Measurements from ENCODE around the gene LINC01488.

GRCh38 chr11:69491071-69492031 is 9.9 kb downstream of the LINC01488 start:
- TF ChIP-seq POLR2AphosphoS5 (IDR thresholded peaks at IDR 0.05; ENCODE audit: low read length) (no peak), ZBTB33 (IDR thresholded peaks at IDR 0.05) (no peak), SREBF1 (IDR thresholded peaks at IDR 0.05; ENCODE audit: low read length) (no peak), CBFB (IDR thresholded peaks at IDR 0.05; ENCODE audit: low read depth) (no peak), CTCF (IDR thresholded peaks at IDR 0.05 in 2 of 3, conservative IDR thresholded peaks at IDR 0.05 in 1 of 3; ENCODE audit: control insufficient read depth in 2 of 3, extremely low read depth in 1 of 3, insufficient read depth in 1 of 3, low read depth in 3 of 3, low read length in 3 of 3) (no peak), TAF1 (IDR thresholded peaks at IDR 0.05; ENCODE audit: borderline replicate concordance, low read depth, low read length) (no peak), EED (IDR thresholded peaks at IDR 0.05; ENCODE audit: low read depth) (no peak), SUZ12 (IDR thresholded peaks at IDR 0.05; ENCODE audit: unreplicated experiment) (no peak), YY1 (IDR thresholded peaks at IDR 0.05; ENCODE audit: low read depth, low read length) (no peak), REST (IDR thresholded peaks at IDR 0.05; ENCODE audit: low read depth, low read length) (no peak), POLR2A (IDR thresholded peaks at IDR 0.05; ENCODE audit: low read depth, low read length) (no peak), CHD4 (IDR thresholded peaks at IDR 0.05) (no peak), RFX5 (IDR thresholded peaks at IDR 0.05; ENCODE audit: low read depth, low read length) (no peak)
